ENCODE results near the gene ADSS2. TPM values are rescaled to one million over a fixed set of nuclear protein-coding genes. Genes with fewer than 3 reads are reported as not detected.

Gene ADSS2
- total RNA-seq, 1 donor from 2014 or later: 53.9 TPM

- H3K4me2 ChIP-seq (ENCODE audit: low read length): peak overlapping the region; percentile 85
- H4K20me1 ChIP-seq (ENCODE audit: insufficient read depth, low read length): no peaks in the 10 kb centered on the region
- no peaks in the 10 kb centered on the region for H3K79me2 ChIP-seq (ENCODE audit: insufficient read depth, low read length)
- peaks cover 9% of the 10 kb centered on the region for H3K4me1 Mint-ChIP-seq (ENCODE audit: low read depth, unreplicated experiment)
- H3K27me3 Mint-ChIP-seq (ENCODE audit: low read depth, unreplicated experiment): peaks cover 4% of the 10 kb centered on the region
- no peaks in the 10 kb centered on the region for H3K27me3 ChIP-seq (ENCODE audit: insufficient read depth, low read length)
- H3K4me3 ChIP-seq (ENCODE audit: insufficient read depth, low read depth, low read length): peak overlapping the region; percentile 40
- no peak for DNase-seq (ENCODE audit: low read depth)
- peaks cover 2% of the 10 kb centered on the region for H3K9me3 Mint-ChIP-seq (ENCODE audit: unreplicated experiment)
- H3K4me1 ChIP-seq (ENCODE audit: insufficient read depth, low read length): peaks cover 17% of the 10 kb centered on the region
- TF ChIP-seq CTCF (IDR thresholded peaks at IDR 0.05; ENCODE audit: insufficient read depth, low read depth, low read length) (no peak), EZH2 (IDR thresholded peaks at IDR 0.05; ENCODE audit: insufficient read depth, low read length) (no peak)
- H3K27ac Mint-ChIP-seq (ENCODE audit: unreplicated experiment): peak overlapping the region; percentile 98
- H3K9me3 ChIP-seq (ENCODE audit: insufficient read depth, low read depth, low read length): no peaks in the 10 kb centered on the region
- H3K36me3 ChIP-seq (ENCODE audit: insufficient read depth, low read length): no peaks in the 10 kb centered on the region
- no peak overlapping the region for H2AFZ ChIP-seq (ENCODE audit: low read depth, low read length)
- H3K9ac ChIP-seq (ENCODE audit: low read length): peak overlapping the region; percentile 77
- no peak for FAIRE-seq
- H3K27ac ChIP-seq (ENCODE audit: low read depth, low read length): peak overlapping the region; percentile 78
- H3K36me3 Mint-ChIP-seq (ENCODE audit: low read depth, unreplicated experiment): no peaks in the 10 kb centered on the region
- H3K4me3 Mint-ChIP-seq (ENCODE audit: unreplicated experiment): no peak overlapping the region
Observed at GRCh38 chr1:244362476-244362875, 89.2 kb downstream of the ADSS2 start.

GRCh38 chr1:244361764-244362473 lies 89.8 kb downstream of the ADSS2 start:
- no peaks in the 10 kb centered on the region for H3K79me2 ChIP-seq (ENCODE audit: insufficient read depth, low read length)
- no peak for FAIRE-seq
- Mint-ChIP-seq H3K27ac (ENCODE audit: unreplicated experiment) (peak overlapping the region; percentile 98), H3K4me3 (ENCODE audit: unreplicated experiment) (peak overlapping the region; percentile 80), H3K9me3 (ENCODE audit: unreplicated experiment) (peaks cover 2% of the 10 kb centered on the region), H3K36me3 (ENCODE audit: low read depth, unreplicated experiment) (no peaks in the 10 kb centered on the region), H3K4me1 (ENCODE audit: low read depth, unreplicated experiment) (peaks cover 9% of the 10 kb centered on the region), H3K27me3 (ENCODE audit: low read depth, unreplicated experiment) (peaks cover 3% of the 10 kb centered on the region)
- no peaks in the 10 kb centered on the region for H3K36me3 ChIP-seq (ENCODE audit: insufficient read depth, low read length)
- peak overlapping the region; percentile 77 for H3K9ac ChIP-seq (ENCODE audit: low read length)
- H3K4me2 ChIP-seq (ENCODE audit: low read length): peak overlapping the region; percentile 85
- no peaks in the 10 kb centered on the region for H3K27me3 ChIP-seq (ENCODE audit: insufficient read depth, low read length)
- peaks cover 17% of the 10 kb centered on the region for H3K4me1 ChIP-seq (ENCODE audit: insufficient read depth, low read length)
- peak overlapping the region; percentile 78 for H3K27ac ChIP-seq (ENCODE audit: low read depth, low read length)
- TF ChIP-seq EZH2 (IDR thresholded peaks at IDR 0.05; ENCODE audit: insufficient read depth, low read length) (no peak), CTCF (IDR thresholded peaks at IDR 0.05; ENCODE audit: insufficient read depth, low read depth, low read length) (no peak)
- peak overlapping the region; percentile 40 for H3K4me3 ChIP-seq (ENCODE audit: insufficient read depth, low read depth, low read length)
- no peaks in the 10 kb centered on the region for H4K20me1 ChIP-seq (ENCODE audit: insufficient read depth, low read length)
- H2AFZ ChIP-seq (ENCODE audit: low read depth, low read length): peak overlapping the region; percentile 54
- peak; percentile 79 for DNase-seq (ENCODE audit: low read depth)
- no peaks in the 10 kb centered on the region for H3K9me3 ChIP-seq (ENCODE audit: insufficient read depth, low read depth, low read length)

Other genes starting within 250 kb of the ADSS2 start
- 1.1 TPM in 2 replicates for gene CATSPERE, start 9.4 kb upstream of the ADSS2 start, total RNA-seq
- gene DESI2, start 201.2 kb upstream of the ADSS2 start, total RNA-seq: 49.1 and 49.2 TPM in 2 replicates

Measured in astrocyte (in vitro differentiated cells and primary cell).